ENCODE results near the gene MUL1. TPM values are rescaled to one million over a fixed set of nuclear protein-coding genes. Genes with fewer than 3 reads are reported as not detected.

The MUL1 gene
- total RNA-seq, 2 donors from 2014 or later, result 29.8 to 34.1 TPM

DNA sequence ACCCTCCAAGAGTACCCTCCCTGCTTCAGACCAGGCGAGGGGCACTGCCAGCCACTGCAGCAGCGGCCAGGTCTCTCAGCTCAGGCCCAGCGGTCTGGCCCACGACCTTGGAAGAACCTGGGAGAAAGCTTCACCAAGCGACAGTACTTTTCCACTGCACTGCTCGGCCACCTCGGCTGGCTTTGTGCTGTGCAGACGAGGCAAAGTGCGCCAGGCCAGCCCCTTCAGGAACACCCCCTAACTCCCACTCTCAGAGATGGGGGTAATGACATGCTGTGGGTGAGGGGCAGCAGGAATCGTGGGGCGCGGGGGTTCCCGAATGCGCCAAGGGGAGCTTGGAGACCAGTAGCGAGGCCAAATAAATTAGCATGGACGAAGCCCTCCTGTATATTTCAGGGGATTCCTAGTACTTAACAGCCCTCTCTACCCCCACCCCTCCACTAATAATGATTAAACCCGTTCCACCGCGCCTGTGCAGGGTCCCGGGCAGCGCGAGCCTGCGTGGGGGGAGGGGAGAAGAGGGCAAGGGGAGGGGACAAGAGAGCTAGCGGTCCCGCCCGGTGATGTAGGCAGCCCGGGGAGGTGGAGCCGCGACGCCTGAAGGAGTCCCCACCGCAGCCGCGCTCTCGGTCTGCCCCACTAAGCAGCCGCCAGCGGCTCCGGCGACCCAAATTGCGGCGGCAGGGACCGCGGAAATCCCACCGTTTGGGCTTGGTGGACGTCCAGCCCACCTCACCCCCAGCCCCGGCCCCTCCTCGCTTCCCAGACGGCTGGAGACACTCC lies 44.2 kb upstream of the MUL1 start, which contains the start of gene FAM43B:
FAM43B (plus strand) TSS at position 629 of the 783 bp plus-strand sequence. CDS start 401 bp downstream, outside the sequence.
- intact Hi-C loops (cut with DNase I), result no loop called here
- Histone ChIP-seq H3K9ac (ENCODE audit: low read depth in 2 of 2, low read length in 2 of 2) (peak within 1 kb of the TSS in 1 of 2 donors; percentile 12), H3K9me3 (no peaks in the 10 kb centered on the region), H3K27me3 (peaks cover 50% of the 10 kb centered on the region), H3K4me3 (no peak within 1 kb of the TSS), H3K36me3 (no peaks in the 10 kb centered on the region), H3K27ac (no peak within 1 kb of the TSS), H3K4me1 (no peaks in the 10 kb centered on the region)
- DNase-seq, result peak; percentile 24
- TF ChIP-seq, protein P1, sequence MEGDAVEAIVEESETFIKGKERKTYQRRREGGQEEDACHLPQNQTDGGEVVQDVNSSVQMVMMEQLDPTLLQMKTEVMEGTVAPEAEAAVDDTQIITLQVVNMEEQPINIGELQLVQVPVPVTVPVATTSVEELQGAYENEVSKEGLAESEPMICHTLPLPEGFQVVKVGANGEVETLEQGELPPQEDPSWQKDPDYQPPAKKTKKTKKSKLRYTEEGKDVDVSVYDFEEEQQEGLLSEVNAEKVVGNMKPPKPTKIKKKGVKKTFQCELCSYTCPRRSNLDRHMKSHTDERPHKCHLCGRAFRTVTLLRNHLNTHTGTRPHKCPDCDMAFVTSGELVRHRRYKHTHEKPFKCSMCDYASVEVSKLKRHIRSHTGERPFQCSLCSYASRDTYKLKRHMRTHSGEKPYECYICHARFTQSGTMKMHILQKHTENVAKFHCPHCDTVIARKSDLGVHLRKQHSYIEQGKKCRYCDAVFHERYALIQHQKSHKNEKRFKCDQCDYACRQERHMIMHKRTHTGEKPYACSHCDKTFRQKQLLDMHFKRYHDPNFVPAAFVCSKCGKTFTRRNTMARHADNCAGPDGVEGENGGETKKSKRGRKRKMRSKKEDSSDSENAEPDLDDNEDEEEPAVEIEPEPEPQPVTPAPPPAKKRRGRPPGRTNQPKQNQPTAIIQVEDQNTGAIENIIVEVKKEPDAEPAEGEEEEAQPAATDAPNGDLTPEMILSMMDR (IDR thresholded peaks at IDR 0.05), result no peak

DNA sequence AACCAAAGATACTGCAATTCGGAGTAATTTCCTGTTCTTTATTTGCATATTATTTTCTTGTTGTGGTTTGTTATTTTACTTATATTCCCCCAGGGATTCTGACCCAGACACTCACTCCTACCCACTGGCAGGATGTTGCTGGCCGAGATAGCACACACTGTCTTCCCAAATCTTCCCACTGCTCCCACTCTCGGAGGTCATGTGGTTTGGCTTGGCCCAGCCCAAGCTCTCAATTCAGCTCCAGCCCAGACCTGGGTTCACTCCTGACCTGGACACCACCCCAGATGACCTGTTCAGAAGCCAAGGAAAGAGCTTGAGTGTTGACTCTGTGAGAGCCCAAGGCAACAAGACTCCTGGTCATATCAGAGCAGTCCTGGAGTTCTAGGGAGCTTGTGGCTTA lies 43.2 kb upstream of the MUL1 start:
- TF ChIP-seq, protein P1 (IDR thresholded peaks at IDR 0.05), result no peak
- Histone ChIP-seq H3K27me3 (peaks cover 50% of the 10 kb centered on the region), H3K27ac (no peak overlapping the region), H3K4me1 (no peaks in the 10 kb centered on the region), H3K4me3 (no peak overlapping the region), H3K36me3 (no peaks in the 10 kb centered on the region), H3K9ac (ENCODE audit: low read depth in 2 of 2, low read length in 2 of 2) (no peak overlapping the region), H3K9me3 (no peaks in the 10 kb centered on the region)
- intact Hi-C loops (cut with DNase I), result no loop called here
- no peak for DNase-seq

DNA sequence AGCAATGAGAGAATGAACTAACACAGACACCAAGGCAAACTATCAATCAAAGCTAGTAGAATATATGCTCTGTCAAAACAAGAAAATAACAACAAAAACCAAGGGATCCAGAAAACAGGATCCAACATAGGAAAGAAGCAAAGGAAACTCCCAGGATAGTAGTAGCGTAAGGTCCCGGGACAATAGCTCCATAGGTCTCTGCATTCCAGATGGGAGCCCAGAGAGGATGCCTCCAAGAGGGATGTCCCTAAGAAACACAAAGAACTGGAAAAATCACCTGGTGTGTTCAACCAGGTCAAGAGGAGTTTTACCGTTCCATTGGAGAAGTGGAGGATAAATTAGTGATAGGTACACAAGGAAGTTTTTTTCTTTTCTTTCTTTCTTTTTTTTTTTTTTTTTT lies 38.7 kb upstream of the MUL1 start:
- TF ChIP-seq, protein P1 (IDR thresholded peaks at IDR 0.05), result no peak
- Histone ChIP-seq H3K9me3 (no peaks in the 10 kb centered on the region), H3K4me1 (no peaks in the 10 kb centered on the region), H3K27ac (no peak overlapping the region), H3K9ac (ENCODE audit: low read depth in 2 of 2, low read length in 2 of 2) (no peak overlapping the region), H3K27me3 (peaks cover 8% of the 10 kb centered on the region), H3K4me3 (no peak overlapping the region), H3K36me3 (no peaks in the 10 kb centered on the region)
- no peak for DNase-seq
- intact Hi-C loops (cut with DNase I), result no loop called here

DNA sequence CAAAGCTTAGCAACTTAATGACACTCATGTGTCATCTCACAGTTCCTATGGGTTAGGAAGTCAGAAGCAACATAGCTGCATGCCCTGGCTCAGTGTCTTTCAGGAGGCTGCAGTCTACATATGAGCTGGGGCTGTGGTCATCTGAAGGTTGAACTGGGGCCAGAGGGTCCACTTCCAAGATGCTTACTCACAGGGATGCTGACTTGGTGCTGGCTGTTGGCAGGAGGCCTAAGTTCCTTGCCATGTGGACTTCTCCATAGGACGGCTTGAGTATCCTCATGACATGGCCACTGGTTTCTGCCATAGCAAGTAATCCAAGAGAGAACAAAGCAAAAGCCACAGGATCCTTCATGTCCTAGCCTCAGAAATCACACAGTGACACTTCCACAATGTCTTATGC lies 32.3 kb upstream of the MUL1 start:
- Histone ChIP-seq H3K9ac (ENCODE audit: low read depth in 2 of 2, low read length in 2 of 2) (no peak overlapping the region), H3K27ac (no peak overlapping the region), H3K27me3 (no peaks in the 10 kb centered on the region), H3K9me3 (no peaks in the 10 kb centered on the region), H3K4me3 (no peak overlapping the region), H3K4me1 (no peaks in the 10 kb centered on the region), H3K36me3 (no peaks in the 10 kb centered on the region)
- intact Hi-C loops (cut with DNase I), result no loop called here
- DNase-seq, result no peak
- TF ChIP-seq, protein P1 (IDR thresholded peaks at IDR 0.05), result no peak

DNA sequence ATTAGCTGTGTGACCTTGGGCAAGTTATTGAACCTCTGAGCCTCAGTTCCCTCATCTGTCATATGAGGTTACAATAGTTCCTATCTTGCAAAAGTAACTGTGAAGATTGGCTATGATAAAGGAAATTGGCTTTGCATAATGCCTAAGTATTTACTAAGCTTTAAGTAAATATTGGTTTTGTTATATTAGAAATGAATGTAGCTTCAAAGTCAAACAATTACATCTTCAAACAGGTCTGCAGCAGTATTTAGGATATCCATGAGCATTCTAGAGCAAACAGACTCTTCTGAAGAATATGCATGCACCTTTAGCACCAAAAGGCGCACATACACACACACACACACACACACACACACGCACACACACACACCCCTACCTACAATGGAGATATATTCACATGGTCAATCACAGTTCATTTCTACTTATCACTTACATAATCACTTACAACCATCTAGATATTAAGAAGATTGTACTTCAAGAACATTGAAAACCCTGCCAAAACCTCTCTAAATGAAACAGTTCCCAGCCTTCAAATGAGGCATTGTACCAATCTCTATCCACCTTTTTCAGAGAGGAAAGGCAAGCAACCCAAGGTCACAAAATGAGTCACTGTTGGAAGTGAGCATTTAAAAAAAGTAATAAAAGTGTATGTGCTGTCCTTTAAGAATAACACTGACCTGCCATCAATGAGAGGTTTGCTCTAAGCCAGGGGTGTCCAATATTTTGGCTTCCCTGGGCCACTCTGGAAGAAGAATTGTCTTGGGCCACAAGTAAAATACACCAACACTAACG lies 31.0 kb upstream of the MUL1 start:
- Histone ChIP-seq H3K4me1 (no peaks in the 10 kb centered on the region), H3K9ac (ENCODE audit: low read depth in 2 of 2, low read length in 2 of 2) (no peak overlapping the region), H3K36me3 (no peaks in the 10 kb centered on the region), H3K27me3 (no peaks in the 10 kb centered on the region), H3K9me3 (no peaks in the 10 kb centered on the region), H3K27ac (no peak overlapping the region), H3K4me3 (no peak overlapping the region)
- no peak for DNase-seq
- TF ChIP-seq, protein P1 (IDR thresholded peaks at IDR 0.05), result no peak
- intact Hi-C loops (cut with DNase I), result no loop called here
